Osteoblast (primary cell): ENCODE results near the gene OR10K2. TPM values are rescaled to one million over a fixed set of nuclear protein-coding genes. Genes with fewer than 3 reads are reported as not detected.
"Not testable (repeated sequence)": the region's sequence is repeated elsewhere in the genome, so short reads cannot be mapped to it uniquely, and the experiment has no call there.

ENCODE experiments used
- DNase-seq: peaks from one replicate; pipeline ENCODE4 v3.0.0; 2011; ENCODE audit warnings: low spot score, mixed read lengths; ENCODE audit not compliant: insufficient read length; ENCODE audit errors: missing footprints
- H2AFZ ChIP-seq: 2 replicates; pipeline ENCODE4 v1.6.0; 2011; ENCODE audit warnings: mild to moderate bottlenecking, low read length
- H3K27ac ChIP-seq: 2 replicates; pipeline ENCODE4 v1.5.1; 2011; ENCODE audit warnings: mild to moderate bottlenecking, low read depth, low read length, moderate library complexity
- H3K27me3 ChIP-seq: 2 replicates; pipeline ENCODE4 v1.6.0; 2012; ENCODE audit warnings: mild to moderate bottlenecking, control low read depth, inconsistent platforms, low read length, moderate library complexity; ENCODE audit not compliant: insufficient read depth
- H3K36me3 ChIP-seq: 2 replicates; pipeline ENCODE4 v1.5.1; 2011; ENCODE audit warnings: mild to moderate bottlenecking, low read length, control low read depth, moderate library complexity; ENCODE audit not compliant: insufficient read depth
- H3K4me1 ChIP-seq: 2 replicates; pipeline ENCODE4 v1.5.1; 2011; ENCODE audit warnings: mild to moderate bottlenecking, low read length, control low read depth, moderate library complexity; ENCODE audit not compliant: insufficient read depth
- H3K4me2 ChIP-seq: 2 replicates; pipeline ENCODE4 v1.6.0; 2011; ENCODE audit warnings: mild to moderate bottlenecking, low read length; ENCODE audit not compliant: insufficient read depth
- H3K4me3 ChIP-seq: fragments of 200-600 bp; sonication (generic); 3 replicates; pipeline ENCODE4 v1.5.1; 2012; ENCODE audit warnings: mild to moderate bottlenecking, low read length, inconsistent platforms; ENCODE audit not compliant: insufficient read depth
- H3K79me2 ChIP-seq: 2 replicates; pipeline ENCODE4 v1.6.0; 2012; ENCODE audit warnings: mild to moderate bottlenecking, low read length, control low read depth, inconsistent platforms; ENCODE audit not compliant: insufficient read depth
- H3K9me3 ChIP-seq: 2 replicates; pipeline ENCODE4 v1.5.1; 2011; ENCODE audit warnings: low read depth, low read length, control low read depth
- H4K20me1 ChIP-seq: 2 replicates; pipeline ENCODE4 v1.6.0; 2012; ENCODE audit warnings: mild to moderate bottlenecking, low read length, control low read depth; ENCODE audit not compliant: insufficient read depth
- total RNA-seq: library from RNA; depleted of rRNA; stranded (reverse); fragments of >200 nt; gene quantifications from 2 replicates; pipeline ENCODE4 v1.2.3, GENCODE V29; 2012
- TF ChIP-seq, protein P1 (sequence below): IDR thresholded peaks from 2 replicates; pipeline ENCODE4 v1.5.1; 2011; ENCODE audit warnings: mild to moderate bottlenecking, low read depth, low read length, moderate library complexity; ENCODE audit errors: extremely low read depth

Gene OR10K2
- total RNA-seq, 1 donor = not detected

DNA sequence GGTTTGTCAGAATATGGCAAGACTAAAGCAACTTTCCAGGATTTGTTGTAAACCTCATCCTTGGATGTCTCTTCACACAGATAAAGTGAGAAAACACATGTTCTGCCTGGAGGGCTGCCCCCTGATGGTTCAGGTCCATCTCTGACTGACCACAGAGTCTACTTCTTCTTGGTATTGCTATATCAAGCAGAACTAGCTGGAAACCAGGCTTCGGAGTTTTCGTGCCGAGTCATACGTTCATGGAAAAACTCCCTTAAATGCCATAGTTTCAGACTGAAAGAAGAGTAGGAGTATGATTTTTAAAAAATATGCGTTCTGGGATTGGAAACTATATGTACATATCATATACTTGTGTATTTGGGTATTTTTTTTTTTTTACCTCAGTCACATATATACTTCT is 32.6 kb downstream of the OR10K2 start:
- Histone ChIP-seq H3K79me2 (no peaks in the 10 kb centered on the region), H3K9me3 (no peaks in the 10 kb centered on the region), H3K27ac (no peak overlapping the region), H3K4me1 (no peaks in the 10 kb centered on the region), H2AFZ (no peak overlapping the region), H4K20me1 (no peaks in the 10 kb centered on the region), H3K4me3 (no peak overlapping the region), H3K4me2 (no peak overlapping the region), H3K27me3 (no peaks in the 10 kb centered on the region), H3K36me3 (no peaks in the 10 kb centered on the region)
- DNase-seq = no peak
- TF ChIP-seq, protein P1, sequence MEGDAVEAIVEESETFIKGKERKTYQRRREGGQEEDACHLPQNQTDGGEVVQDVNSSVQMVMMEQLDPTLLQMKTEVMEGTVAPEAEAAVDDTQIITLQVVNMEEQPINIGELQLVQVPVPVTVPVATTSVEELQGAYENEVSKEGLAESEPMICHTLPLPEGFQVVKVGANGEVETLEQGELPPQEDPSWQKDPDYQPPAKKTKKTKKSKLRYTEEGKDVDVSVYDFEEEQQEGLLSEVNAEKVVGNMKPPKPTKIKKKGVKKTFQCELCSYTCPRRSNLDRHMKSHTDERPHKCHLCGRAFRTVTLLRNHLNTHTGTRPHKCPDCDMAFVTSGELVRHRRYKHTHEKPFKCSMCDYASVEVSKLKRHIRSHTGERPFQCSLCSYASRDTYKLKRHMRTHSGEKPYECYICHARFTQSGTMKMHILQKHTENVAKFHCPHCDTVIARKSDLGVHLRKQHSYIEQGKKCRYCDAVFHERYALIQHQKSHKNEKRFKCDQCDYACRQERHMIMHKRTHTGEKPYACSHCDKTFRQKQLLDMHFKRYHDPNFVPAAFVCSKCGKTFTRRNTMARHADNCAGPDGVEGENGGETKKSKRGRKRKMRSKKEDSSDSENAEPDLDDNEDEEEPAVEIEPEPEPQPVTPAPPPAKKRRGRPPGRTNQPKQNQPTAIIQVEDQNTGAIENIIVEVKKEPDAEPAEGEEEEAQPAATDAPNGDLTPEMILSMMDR = no peak

DNA sequence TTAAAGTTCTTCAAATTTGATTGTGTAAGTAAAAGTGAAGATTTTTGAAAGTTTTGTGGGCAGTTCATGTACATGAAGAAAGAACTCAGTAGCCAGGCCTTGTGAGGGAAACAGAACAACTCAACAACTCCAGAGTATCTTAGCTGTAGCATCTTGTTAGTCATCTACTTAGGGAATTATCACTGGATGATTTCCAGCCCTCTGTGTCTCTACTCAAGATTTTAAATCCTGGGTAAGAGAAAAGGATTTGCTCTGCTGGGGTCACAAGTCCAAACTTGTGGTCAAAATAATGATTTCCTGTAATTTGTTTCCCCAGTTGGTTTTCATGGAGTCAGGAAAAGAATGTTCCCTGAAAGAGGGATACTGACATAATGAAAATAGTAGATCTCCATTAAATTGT is 34.9 kb downstream of the OR10K2 start:
- TF ChIP-seq, protein P1 = no peak
- Histone ChIP-seq H3K27me3 (no peaks in the 10 kb centered on the region), H3K79me2 (no peaks in the 10 kb centered on the region), H2AFZ (no peak overlapping the region), H3K4me2 (no peak overlapping the region), H3K27ac (no peak overlapping the region), H3K4me3 (no peak overlapping the region), H3K36me3 (no peaks in the 10 kb centered on the region), H3K4me1 (no peaks in the 10 kb centered on the region), H3K9me3 (no peaks in the 10 kb centered on the region), H4K20me1 (no peaks in the 10 kb centered on the region)
- DNase-seq = no peak

DNA sequence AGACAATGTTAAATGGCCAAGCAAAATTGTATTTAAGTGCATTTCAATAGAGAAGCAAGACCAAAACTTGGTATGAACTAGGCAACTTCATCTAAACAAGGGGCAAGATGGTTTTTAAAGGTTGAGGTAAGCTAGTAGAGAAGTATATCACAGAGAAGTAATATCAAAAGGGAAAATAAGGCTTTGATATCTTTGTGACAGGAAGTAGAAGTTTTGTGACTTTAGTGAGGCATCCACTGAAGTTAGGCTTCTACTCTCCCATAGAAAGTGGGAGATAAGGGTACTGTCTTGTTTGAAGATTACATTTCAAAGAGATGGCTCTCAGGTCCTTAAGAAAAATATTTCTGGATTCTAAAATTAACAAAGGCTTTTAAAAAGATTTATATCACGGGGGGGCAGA is 35.7 kb downstream of the OR10K2 start:
- no peak overlapping the region for H3K4me3 ChIP-seq
- DNase-seq = no peak
- no peak overlapping the region for H2AFZ ChIP-seq
- H4K20me1 ChIP-seq = no peaks in the 10 kb centered on the region
- H3K4me1 ChIP-seq = no peaks in the 10 kb centered on the region
- TF ChIP-seq, protein P1 = no peak
- no peaks in the 10 kb centered on the region for H3K79me2 ChIP-seq
- no peak overlapping the region for H3K27ac ChIP-seq
- no peak overlapping the region for H3K4me2 ChIP-seq
- H3K27me3 ChIP-seq = no peaks in the 10 kb centered on the region
- no peaks in the 10 kb centered on the region for H3K9me3 ChIP-seq
- no peaks in the 10 kb centered on the region for H3K36me3 ChIP-seq

DNA sequence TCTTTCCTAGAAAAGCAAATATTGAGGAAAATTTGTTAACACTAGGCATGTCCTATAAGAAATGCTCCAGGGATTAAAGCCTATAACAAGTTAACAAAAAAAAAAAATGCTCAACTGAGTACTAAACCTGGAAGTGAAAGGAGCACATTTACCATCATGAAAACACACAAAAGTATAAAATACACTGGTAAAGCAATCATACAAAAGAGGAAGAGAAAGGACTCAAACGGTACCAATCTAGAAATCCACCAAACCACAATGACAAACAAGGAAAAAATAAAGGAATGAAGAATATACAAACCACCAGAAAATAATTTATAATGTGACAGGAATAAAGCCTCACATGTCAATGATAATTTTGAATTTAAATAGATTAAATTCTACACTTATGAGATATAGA is 51.2 kb downstream of the OR10K2 start:
- TF ChIP-seq, protein P1 = no peak
- no peak overlapping the region for H3K4me2 ChIP-seq
- no peak overlapping the region for H3K27ac ChIP-seq
- H3K4me3 ChIP-seq = no peak overlapping the region
- no peaks in the 10 kb centered on the region for H3K79me2 ChIP-seq
- H3K9me3 ChIP-seq = no peaks in the 10 kb centered on the region
- no peak overlapping the region for H2AFZ ChIP-seq
- H3K4me1 ChIP-seq = no peaks in the 10 kb centered on the region
- H4K20me1 ChIP-seq = no peaks in the 10 kb centered on the region
- H3K36me3 ChIP-seq = no peaks in the 10 kb centered on the region
- DNase-seq = no peak
- H3K27me3 ChIP-seq = no peaks in the 10 kb centered on the region

DNA sequence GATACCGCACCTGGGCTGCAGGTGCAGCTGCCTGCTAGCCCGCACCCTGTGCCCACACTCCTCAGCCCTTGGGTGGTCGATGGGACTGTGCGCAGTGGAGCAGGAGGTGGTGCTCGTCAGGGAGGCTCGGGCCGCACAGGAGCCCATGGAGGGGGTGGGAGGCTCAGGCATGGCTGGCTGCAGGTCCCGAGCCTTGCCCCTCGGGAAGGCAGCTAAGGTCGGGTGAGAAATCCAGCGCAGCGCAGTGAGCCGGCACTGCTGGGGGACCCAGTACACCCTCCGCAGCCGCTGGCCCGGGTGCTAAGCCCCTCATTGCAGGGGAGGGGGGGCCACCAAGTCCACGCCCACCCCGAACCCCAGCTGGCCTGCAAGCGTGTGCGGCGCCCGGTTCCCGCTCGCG is 51.9 kb downstream of the OR10K2 start:
- H3K27me3 ChIP-seq, H3K4me3 ChIP-seq, H3K79me2 ChIP-seq, H3K27ac ChIP-seq, H3K36me3 ChIP-seq, H3K4me2 ChIP-seq, H2AFZ ChIP-seq, DNase-seq, H3K4me1 ChIP-seq, H3K9me3 ChIP-seq, H4K20me1 ChIP-seq: not testable (repeated sequence)
